PC-9 (cell line): ENCODE data around the gene MYRIP. TPM values are rescaled to one million over a fixed set of nuclear protein-coding genes. Genes with fewer than 3 reads are reported as not detected.

Source experiments
- BruUV-seq: library from RNA; stranded (reverse); fragments of 400-500 nt; replicated peaks from 2 replicates; lab custom pipeline; 2021; lab: Mats Ljungman, UMichigan
- CTCF ChIA-PET: fragments of 300-600 bp; sonication (Branson Sonifier 250); formaldehyde crosslinking; loops from one replicate; lab custom pipeline; 2022; ENCODE audit warnings: antibody characterized with exemption; lab: Charles Lee
- POLR2A ChIA-PET: fragments of 300-600 bp; sonication (Branson Sonifier 250); formaldehyde crosslinking; loops from one replicate; lab custom pipeline; 2022; ENCODE audit warnings: antibody characterized with exemption; ENCODE audit not compliant: unreplicated experiment; lab: Charles Lee
- DNase-seq, 2 experiments: peaks; one replicate each; pipeline versions ENCODE4 v3.0.0 to v3.0.0-alpha.2; 2015 to 2022; ENCODE audit warnings: mixed read lengths in 1 of 2
- H2AFZ ChIP-seq: fragments of 200-600 bp; sonication (generic); 2 replicates; pipeline ENCODE4 v1.8.1; 2017; ENCODE audit warnings: antibody characterized with exemption
- H3F3A ChIP-seq: fragments of 200-600 bp; sonication (generic); 2 replicates; pipeline ENCODE4 v1.8.1; 2017; ENCODE audit warnings: antibody characterized with exemption, mild to moderate bottlenecking, low read depth; ENCODE audit not compliant: insufficient read depth
- H3K27ac ChIP-seq: fragments of 200-600 bp; sonication (generic); 2 replicates; pipeline ENCODE4 v1.6.1; 2016; ENCODE audit warnings: mixed run types
- H3K27me3 ChIP-seq: fragments of 200-600 bp; sonication (generic); 2 replicates; pipeline ENCODE4 v1.6.1; 2016; ENCODE audit warnings: low read depth, mixed run types; ENCODE audit not compliant: insufficient read depth
- H3K36me3 ChIP-seq: fragments of 200-600 bp; sonication (generic); 2 replicates; pipeline ENCODE4 v1.6.1; 2016; ENCODE audit warnings: low read depth, mixed run types
- H3K4me1 ChIP-seq: fragments of 200-600 bp; sonication (generic); replicated peaks from 2 replicates; pipeline ENCODE4 v1.6.1; 2016; ENCODE audit warnings: mixed run types; ENCODE audit not compliant: insufficient read depth
- H3K4me2 ChIP-seq: fragments of 200-600 bp; sonication (generic); 2 replicates; pipeline ENCODE4 v1.6.1; 2017; ENCODE audit warnings: mixed run types
- H3K4me3 ChIP-seq: fragments of 200-600 bp; sonication (generic); 2 replicates; pipeline ENCODE4 v1.6.1; 2016; ENCODE audit warnings: mixed run types
- H3K79me2 ChIP-seq: fragments of 200-600 bp; sonication (generic); 2 replicates; pipeline ENCODE4 v1.6.1; 2017; ENCODE audit warnings: low read depth, mixed run types
- H3K9me2 ChIP-seq: fragments of 200-600 bp; sonication (generic); 2 replicates; pipeline ENCODE4 v1.8.1; 2017; ENCODE audit warnings: mild to moderate bottlenecking; ENCODE audit not compliant: insufficient read depth
- H3K9me3 ChIP-seq: fragments of 200-600 bp; sonication (generic); 2 replicates; pipeline ENCODE4 v1.8.1; 2016; ENCODE audit warnings: low read depth; ENCODE audit not compliant: insufficient read depth
- H4K20me1 ChIP-seq: fragments of 200-600 bp; sonication (generic); 2 replicates; pipeline ENCODE4 v1.8.1; 2017; ENCODE audit not compliant: insufficient read depth
- CTCF ChIP-seq: fragments of 200-600 bp; sonication (generic); conservative IDR thresholded peaks from 2 replicates; pipeline ENCODE4 v1.6.1; 2017; ENCODE audit warnings: mixed run types, antibody characterized with exemption, mild to moderate bottlenecking, moderate library complexity
- EZH2 ChIP-seq: fragments of 200-600 bp; sonication (generic); IDR thresholded peaks from 2 replicates; pipeline ENCODE4 v1.8.0; 2017; ENCODE audit warnings: antibody characterized with exemption, low read depth
- intact Hi-C: fragments of 100-400 bp; cut with micrococcal nuclease; formaldehyde crosslinking; loops from one replicate; pipeline ENCODE4 v1.10.0; 2022; ENCODE audit not compliant: unreplicated experiment
- total RNA-seq: library from RNA; stranded (reverse); gene quantifications from 2 replicates; pipeline ENCODE4 v1.2.3, GENCODE V29; 2021

MYRIP gene
- total RNA-seq, 1 experiment from 2014 or later: not detected

- CTCF ChIA-PET: no interaction called here
- Histone ChIP-seq H3K27me3 (no peaks in the 10 kb centered on the region), H4K20me1 (no peaks in the 10 kb centered on the region), H3K9me2 (no peaks in the 10 kb centered on the region), H3K79me2 (no peaks in the 10 kb centered on the region), H3K36me3 (no peaks in the 10 kb centered on the region), H2AFZ (no peak overlapping the region), H3K4me3 (no peak overlapping the region), H3F3A (no peaks in the 10 kb centered on the region), H3K4me2 (no peak overlapping the region), H3K9me3 (no peaks in the 10 kb centered on the region), H3K4me1 (no peaks in the 10 kb centered on the region), H3K27ac (no peak overlapping the region)
- no TSS peak for BruUV-seq
- intact Hi-C loops: no loop called here
- TF ChIP-seq CTCF (no peak), EZH2 (no peak)
- no peak for DNase-seq
- POLR2A ChIA-PET: no interaction called here
Observed at GRCh38 chr3:40291471-40291870, 482.1 kb downstream of the MYRIP start.

- Histone ChIP-seq H2AFZ (no peak overlapping the region), H4K20me1 (no peaks in the 10 kb centered on the region), H3K4me2 (no peak overlapping the region), H3K79me2 (no peaks in the 10 kb centered on the region), H3K4me1 (no peaks in the 10 kb centered on the region), H3F3A (no peaks in the 10 kb centered on the region), H3K9me2 (no peaks in the 10 kb centered on the region), H3K9me3 (no peaks in the 10 kb centered on the region), H3K4me3 (no peak overlapping the region), H3K27ac (no peak overlapping the region), H3K36me3 (no peaks in the 10 kb centered on the region), H3K27me3 (no peaks in the 10 kb centered on the region)
- ChIA-PET CTCF (no interaction called here), POLR2A (no interaction called here)
- DNase-seq: no peak
- intact Hi-C loops: no loop called here
- no peak for TF ChIP-seq EZH2
- TF ChIP-seq CTCF: no peak
- no TSS peak for BruUV-seq
Observed at GRCh38 chr3:40292637-40293349, 483.4 kb downstream of the MYRIP start.

DNA sequence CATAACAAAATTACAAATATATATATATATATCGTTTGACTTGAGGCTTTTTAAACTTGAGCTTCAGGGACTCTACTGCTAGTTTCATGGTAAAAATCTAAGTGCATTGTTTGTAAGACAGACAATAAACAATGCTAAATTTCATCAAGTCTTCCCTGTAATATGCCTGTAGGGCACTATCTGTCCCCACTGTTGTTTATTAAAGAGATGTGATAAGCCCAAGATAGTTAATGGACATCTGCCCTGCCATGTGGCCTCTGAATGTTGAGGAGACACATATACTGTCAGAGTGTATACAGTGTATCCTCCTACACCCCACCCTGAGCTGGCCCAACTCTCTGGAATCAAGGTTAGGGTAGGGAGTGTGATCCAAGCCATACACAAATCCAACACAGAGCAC, 485.0 kb downstream of the MYRIP start:
- Histone ChIP-seq H3F3A (no peaks in the 10 kb centered on the region), H3K27ac (no peak overlapping the region), H4K20me1 (no peaks in the 10 kb centered on the region), H3K4me1 (no peaks in the 10 kb centered on the region; the same call in 1 of the 2 replicates), H3K4me2 (no peak overlapping the region), H3K36me3 (no peaks in the 10 kb centered on the region), H3K9me2 (no peaks in the 10 kb centered on the region), H3K27me3 (no peaks in the 10 kb centered on the region), H3K9me3 (no peaks in the 10 kb centered on the region), H2AFZ (no peak overlapping the region), H3K4me3 (no peak overlapping the region), H3K79me2 (no peaks in the 10 kb centered on the region)
- ChIA-PET POLR2A (no interaction called here), CTCF (no interaction called here)
- TF ChIP-seq CTCF (no peak), EZH2 (no peak)
- intact Hi-C loops: no loop called here
- DNase-seq: no peak
- no TSS peak for BruUV-seq
